ENCODE measurements around the gene FSHR.

DNA sequence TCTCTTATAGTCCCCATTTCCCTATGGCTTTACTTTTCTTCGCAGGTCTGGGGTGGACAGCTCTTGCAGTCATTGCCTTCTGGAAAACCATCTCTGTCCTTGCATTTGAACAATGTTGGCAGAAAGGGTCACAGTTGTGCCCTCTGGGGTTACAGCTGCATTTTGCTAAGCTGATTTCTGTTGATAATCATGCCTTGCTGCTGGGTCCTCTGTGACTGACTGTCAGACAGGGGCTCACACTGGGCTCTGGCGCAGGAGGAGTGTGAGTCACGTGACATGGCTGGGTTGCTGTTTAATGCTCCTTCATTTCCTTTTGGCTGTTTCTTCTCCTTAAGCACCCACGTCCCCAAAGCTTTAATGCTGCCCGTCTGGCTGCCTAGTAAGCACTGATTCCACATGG, 202.2 kb downstream of the FSHR start:
- TF ChIP-seq, protein P1, sequence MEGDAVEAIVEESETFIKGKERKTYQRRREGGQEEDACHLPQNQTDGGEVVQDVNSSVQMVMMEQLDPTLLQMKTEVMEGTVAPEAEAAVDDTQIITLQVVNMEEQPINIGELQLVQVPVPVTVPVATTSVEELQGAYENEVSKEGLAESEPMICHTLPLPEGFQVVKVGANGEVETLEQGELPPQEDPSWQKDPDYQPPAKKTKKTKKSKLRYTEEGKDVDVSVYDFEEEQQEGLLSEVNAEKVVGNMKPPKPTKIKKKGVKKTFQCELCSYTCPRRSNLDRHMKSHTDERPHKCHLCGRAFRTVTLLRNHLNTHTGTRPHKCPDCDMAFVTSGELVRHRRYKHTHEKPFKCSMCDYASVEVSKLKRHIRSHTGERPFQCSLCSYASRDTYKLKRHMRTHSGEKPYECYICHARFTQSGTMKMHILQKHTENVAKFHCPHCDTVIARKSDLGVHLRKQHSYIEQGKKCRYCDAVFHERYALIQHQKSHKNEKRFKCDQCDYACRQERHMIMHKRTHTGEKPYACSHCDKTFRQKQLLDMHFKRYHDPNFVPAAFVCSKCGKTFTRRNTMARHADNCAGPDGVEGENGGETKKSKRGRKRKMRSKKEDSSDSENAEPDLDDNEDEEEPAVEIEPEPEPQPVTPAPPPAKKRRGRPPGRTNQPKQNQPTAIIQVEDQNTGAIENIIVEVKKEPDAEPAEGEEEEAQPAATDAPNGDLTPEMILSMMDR (conservative IDR thresholded peaks at IDR 0.05), result no peak
- TF ChIP-seq EZH2 (IDR thresholded peaks at IDR 0.05; ENCODE audit: low read depth), result no peak

Data from PC-9 (cell line).